ENCODE results near the gene PROKR1.
"Not testable (repeated sequence)": the region's sequence is repeated elsewhere in the genome, so short reads cannot be mapped to it uniquely, and the experiment has no call there.

PROKR1 gene

GRCh38 chr2:68643011-68643873, at the start of gene PROKR1:
Gene PROKR1 (plus strand): TSS chr2:68643579. CDS start chr2:68645822, 2,243 bp downstream.
- intact Hi-C loops (cut with DNase I; ENCODE audit: low total_unique reads) = no loop called here
- H3K4me3 ChIP-seq = peak within 1 kb of the TSS; percentile 37 to 57
- no peaks in the 10 kb centered on the region for H3K36me3 ChIP-seq
- DNase-seq = peak in 1 of 2 donors; percentile 20
- peaks cover 0 to 16% (median 13%) of the 10 kb centered on the region in 4 donors for H3K4me1 ChIP-seq
- H3K27me3 ChIP-seq = peaks cover 0 to 58% of the 10 kb centered on the region in 2 donors
- TF ChIP-seq, protein P1, sequence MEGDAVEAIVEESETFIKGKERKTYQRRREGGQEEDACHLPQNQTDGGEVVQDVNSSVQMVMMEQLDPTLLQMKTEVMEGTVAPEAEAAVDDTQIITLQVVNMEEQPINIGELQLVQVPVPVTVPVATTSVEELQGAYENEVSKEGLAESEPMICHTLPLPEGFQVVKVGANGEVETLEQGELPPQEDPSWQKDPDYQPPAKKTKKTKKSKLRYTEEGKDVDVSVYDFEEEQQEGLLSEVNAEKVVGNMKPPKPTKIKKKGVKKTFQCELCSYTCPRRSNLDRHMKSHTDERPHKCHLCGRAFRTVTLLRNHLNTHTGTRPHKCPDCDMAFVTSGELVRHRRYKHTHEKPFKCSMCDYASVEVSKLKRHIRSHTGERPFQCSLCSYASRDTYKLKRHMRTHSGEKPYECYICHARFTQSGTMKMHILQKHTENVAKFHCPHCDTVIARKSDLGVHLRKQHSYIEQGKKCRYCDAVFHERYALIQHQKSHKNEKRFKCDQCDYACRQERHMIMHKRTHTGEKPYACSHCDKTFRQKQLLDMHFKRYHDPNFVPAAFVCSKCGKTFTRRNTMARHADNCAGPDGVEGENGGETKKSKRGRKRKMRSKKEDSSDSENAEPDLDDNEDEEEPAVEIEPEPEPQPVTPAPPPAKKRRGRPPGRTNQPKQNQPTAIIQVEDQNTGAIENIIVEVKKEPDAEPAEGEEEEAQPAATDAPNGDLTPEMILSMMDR (IDR thresholded peaks at IDR 0.05) = no peak
- H3K27ac ChIP-seq = no peak within 1 kb of the TSS
- peaks cover 0 to 4% (median 0%) of the 10 kb centered on the region in 3 donors for H3K9me3 ChIP-seq

- Histone ChIP-seq H3K9me3 (peaks cover 0 to 17% (median 0%) of the 10 kb centered on the region in 3 donors), H3K4me3 (no peak overlapping the region), H3K27ac (no peak overlapping the region), H3K36me3 (no peaks in the 10 kb centered on the region), H3K4me1 (no peaks in the 10 kb centered on the region), H3K27me3 (no peaks in the 10 kb centered on the region)
- intact Hi-C loops (cut with DNase I; ENCODE audit: low total_unique reads) = no loop called here
- no peak for DNase-seq
- TF ChIP-seq, protein P1 (IDR thresholded peaks at IDR 0.05) = no peak
These were observed 49.3 kb upstream of the PROKR1 start for GRCh38 chr2:68594041-68594440.

DNA sequence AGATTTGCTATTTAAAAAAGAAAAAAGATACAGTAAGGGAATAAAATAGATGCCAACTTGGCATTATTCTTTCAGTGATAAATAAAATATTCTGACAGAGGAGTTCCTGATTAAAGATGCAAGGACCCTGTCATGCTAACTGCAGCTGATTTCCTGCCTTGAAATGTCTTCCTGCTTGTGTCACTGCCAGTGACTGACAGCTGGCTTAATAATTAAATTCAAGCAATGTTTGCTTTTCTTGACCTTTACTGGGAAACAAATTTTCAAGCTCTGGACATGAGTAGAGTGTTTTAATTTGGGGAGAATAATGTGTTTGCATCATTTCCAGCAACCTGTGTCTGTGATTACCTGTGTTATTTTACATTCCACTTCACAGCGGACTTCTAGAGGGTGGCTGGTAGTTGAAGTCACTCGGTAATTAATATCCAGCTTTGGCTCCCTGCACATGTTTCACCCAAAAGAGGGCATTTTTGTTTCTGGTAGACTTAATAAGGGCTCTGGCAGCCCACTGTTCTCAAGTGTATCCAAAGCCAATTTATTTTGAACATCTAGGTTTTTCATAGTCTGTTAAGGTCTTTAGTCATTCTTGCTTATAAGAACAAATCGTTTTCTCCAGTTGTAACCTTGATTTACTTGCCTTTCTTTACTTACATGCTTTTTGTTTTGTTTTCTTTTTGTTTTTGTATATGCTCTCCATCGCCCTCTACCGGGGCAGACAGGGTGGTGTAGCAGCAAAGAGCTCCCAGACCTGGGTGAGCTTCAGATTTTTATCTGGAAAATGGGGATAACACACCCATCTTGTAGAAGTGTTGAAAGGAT, 48.5 kb upstream of the PROKR1 start:
- H3K4me3 ChIP-seq = no peak overlapping the region
- H3K4me1 ChIP-seq = no peaks in the 10 kb centered on the region
- H3K27me3 ChIP-seq = no peaks in the 10 kb centered on the region
- H3K36me3 ChIP-seq = no peaks in the 10 kb centered on the region
- TF ChIP-seq, protein P1 (IDR thresholded peaks at IDR 0.05) = peak; percentile 28 to 40
- H3K27ac ChIP-seq = no peak overlapping the region
- H3K9me3 ChIP-seq = peaks cover 0 to 21% (median 0%) of the 10 kb centered on the region in 3 donors
- intact Hi-C loops (cut with DNase I; ENCODE audit: low total_unique reads) = no loop called here
- DNase-seq = no peak

DNA sequence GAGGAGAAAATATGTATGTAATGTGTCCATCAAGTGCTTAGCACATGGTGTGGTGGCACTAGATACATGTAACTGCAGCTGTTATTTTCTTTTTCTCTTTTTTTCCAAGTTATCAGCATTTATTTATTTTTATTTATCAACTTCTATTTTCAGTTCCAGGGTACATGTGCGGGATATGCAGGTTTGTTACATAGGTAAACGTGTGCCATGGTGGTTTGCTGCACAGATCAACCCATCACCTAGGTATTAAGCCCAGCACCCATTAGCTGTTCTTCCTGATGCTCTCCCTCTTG, 47.9 kb upstream of the PROKR1 start:
- H3K27me3 ChIP-seq; H3K27ac ChIP-seq; H3K4me3 ChIP-seq; H3K36me3 ChIP-seq; intact Hi-C loops (cut with DNase I; ENCODE audit: low total_unique reads); H3K4me1 ChIP-seq; DNase-seq: not testable (repeated sequence)
- H3K9me3 ChIP-seq = peaks cover 0 to 27% (median 0%) of the 10 kb centered on the region in 3 donors

DNA sequence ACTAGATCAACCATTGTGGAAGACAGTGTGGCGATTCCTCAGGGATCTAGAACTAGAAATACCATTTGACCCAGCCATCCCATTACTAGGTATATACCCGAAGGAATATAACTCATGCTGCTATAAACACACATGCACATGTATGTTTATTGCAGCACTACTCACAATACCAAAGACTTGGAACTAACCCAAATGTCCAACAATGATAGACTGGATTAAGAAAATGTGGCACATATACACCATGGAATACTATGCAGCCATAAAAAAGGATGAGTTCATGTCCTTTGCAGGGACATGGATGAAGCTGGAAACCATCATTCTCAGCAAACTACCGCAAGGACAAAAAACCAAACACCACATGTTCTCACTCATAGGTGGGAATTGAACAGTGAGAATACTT, 42.9 kb upstream of the PROKR1 start:
- H3K36me3 ChIP-seq; DNase-seq; H3K4me3 ChIP-seq; H3K27me3 ChIP-seq; intact Hi-C loops (cut with DNase I; ENCODE audit: low total_unique reads); H3K4me1 ChIP-seq; H3K27ac ChIP-seq: not testable (repeated sequence)
- H3K9me3 ChIP-seq = peaks cover 0 to 54% (median 0%) of the 10 kb centered on the region in 3 donors

GRCh38 chr2:68603059-68603458, 40.3 kb upstream of the PROKR1 start:
- intact Hi-C loops (cut with DNase I; ENCODE audit: low total_unique reads) = no loop called here
- TF ChIP-seq, protein P1 (IDR thresholded peaks at IDR 0.05) = no peak
- no peaks in the 10 kb centered on the region for H3K36me3 ChIP-seq
- H3K27ac ChIP-seq = no peak overlapping the region
- no peak for DNase-seq
- H3K27me3 ChIP-seq = no peaks in the 10 kb centered on the region
- no peaks in the 10 kb centered on the region for H3K4me1 ChIP-seq
- H3K9me3 ChIP-seq = peaks cover 0 to 45% (median 0%) of the 10 kb centered on the region in 3 donors
- no peak overlapping the region for H3K4me3 ChIP-seq
